ENCODE measurements around the gene ZNF600. TPM values are rescaled to one million over a fixed set of nuclear protein-coding genes. Genes with fewer than 3 reads are reported as not detected.
"Not testable (repeated sequence)": the region's sequence is repeated elsewhere in the genome, so short reads cannot be mapped to it uniquely, and the experiment has no call there.

The ZNF600 gene
- total and polyA plus RNA-seq, 2 donors from 2014 or later, result 4.1 to 9.4 TPM

DNA sequence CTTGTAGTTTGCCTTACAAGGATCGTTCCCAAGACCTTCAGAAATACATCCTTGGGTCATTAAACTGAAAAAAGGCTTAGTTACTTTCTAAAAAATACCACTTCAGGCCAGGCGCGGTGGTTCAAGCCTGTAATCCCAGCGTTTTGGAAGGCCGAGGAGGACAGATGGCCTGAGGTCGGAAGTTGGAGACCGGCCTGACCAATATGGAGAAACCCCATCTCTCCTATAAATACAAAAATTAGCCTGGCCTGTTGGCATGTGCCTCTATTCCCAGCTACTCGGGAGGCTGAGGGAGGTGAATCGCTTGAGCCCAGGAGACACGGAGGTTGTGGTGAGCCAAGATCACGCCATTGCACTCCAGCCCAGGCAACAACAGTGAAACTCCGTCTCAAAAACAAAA lies 37.1 kb upstream of the ZNF600 start:
- DNase-seq (no peak), FAIRE-seq (no peak)
- Histone ChIP-seq H3K4me3 (ENCODE audit: low read length in 3 of 3) (no peak overlapping the region), H3K9ac (ENCODE audit: low read length in 3 of 3) (no peak overlapping the region), H3K27ac (ENCODE audit: low read depth in 2 of 2, low read length in 2 of 2) (no peak overlapping the region), H3K9me3 (ENCODE audit: control insufficient read depth in 2 of 3, insufficient read depth in 1 of 3, low read length in 3 of 3) (no peaks in the 10 kb centered on the region), H3K4me1 (ENCODE audit: control insufficient read depth in 2 of 3, insufficient read depth in 2 of 3, low read depth in 1 of 3, low read length in 3 of 3) (peaks cover 0 to 3% (median 0%) of the 10 kb centered on the region in 3 donors), H3K27me3 (ENCODE audit: control insufficient read depth, insufficient read depth, low read length) (no peaks in the 10 kb centered on the region), H3K36me3 (ENCODE audit: control insufficient read depth in 2 of 3, insufficient read depth in 3 of 3, low read length in 3 of 3) (no peaks in the 10 kb centered on the region)
- intact Hi-C loops (cut with DNase I), result no loop called here
- TF ChIP-seq, protein P1, sequence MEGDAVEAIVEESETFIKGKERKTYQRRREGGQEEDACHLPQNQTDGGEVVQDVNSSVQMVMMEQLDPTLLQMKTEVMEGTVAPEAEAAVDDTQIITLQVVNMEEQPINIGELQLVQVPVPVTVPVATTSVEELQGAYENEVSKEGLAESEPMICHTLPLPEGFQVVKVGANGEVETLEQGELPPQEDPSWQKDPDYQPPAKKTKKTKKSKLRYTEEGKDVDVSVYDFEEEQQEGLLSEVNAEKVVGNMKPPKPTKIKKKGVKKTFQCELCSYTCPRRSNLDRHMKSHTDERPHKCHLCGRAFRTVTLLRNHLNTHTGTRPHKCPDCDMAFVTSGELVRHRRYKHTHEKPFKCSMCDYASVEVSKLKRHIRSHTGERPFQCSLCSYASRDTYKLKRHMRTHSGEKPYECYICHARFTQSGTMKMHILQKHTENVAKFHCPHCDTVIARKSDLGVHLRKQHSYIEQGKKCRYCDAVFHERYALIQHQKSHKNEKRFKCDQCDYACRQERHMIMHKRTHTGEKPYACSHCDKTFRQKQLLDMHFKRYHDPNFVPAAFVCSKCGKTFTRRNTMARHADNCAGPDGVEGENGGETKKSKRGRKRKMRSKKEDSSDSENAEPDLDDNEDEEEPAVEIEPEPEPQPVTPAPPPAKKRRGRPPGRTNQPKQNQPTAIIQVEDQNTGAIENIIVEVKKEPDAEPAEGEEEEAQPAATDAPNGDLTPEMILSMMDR (IDR thresholded peaks at IDR 0.05; ENCODE audit: borderline replicate concordance, extremely low read depth, insufficient read depth), result no peak

DNA sequence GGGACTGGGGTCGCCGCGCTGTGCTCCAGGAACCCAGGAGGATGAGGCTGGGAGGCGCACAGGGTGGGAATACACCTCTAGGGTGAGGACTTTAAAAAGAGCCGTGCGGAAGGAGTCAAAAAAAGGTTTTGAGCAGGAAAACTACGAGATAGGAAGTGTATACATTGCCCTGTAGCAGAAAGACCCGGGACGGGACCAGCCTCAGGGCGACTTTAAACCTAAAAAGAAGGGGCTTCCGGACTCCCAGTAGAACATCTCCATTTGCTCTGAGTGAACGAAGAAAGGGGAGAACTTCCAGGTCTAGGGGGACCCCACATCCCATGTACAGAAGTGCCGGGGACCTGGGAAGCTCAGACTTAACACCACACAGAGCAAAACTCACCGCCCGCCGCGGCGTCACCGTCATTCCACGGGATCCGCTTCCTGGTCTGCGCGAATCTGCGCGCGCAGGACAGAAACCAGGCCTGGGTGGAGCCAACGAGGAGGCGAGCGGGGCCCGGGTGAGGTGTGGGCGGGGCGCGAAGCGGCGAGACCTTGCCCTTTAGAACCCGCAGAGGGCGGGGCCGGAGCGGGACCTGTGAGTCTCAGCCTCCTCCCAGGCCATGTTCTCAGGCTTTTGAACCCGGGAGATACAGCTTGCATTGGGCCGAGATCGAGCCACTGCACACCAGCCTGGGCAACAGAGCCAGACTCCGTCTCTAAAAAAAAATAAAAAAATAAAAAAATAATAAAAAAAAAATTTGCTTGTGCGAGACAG lies 34.8 kb upstream of the ZNF600 start, which contains the start of gene ZNF28:
Gene ZNF28, minus strand, starts transcription at position 430 of the 757 bp plus-strand sequence. CDS start 3,675 bp downstream, outside the sequence.
- Histone ChIP-seq H3K9ac (ENCODE audit: low read length in 3 of 3) (peak within 1 kb of the TSS in 2 of 3 donors; percentile 57 to 73), H3K4me3 (ENCODE audit: low read length in 3 of 3) (peak within 1 kb of the TSS; percentile 71 to 82 (median 75))
- DNase-seq, result peak; percentile 53 to 92 (median 77)
- H3K4me1 ChIP-seq (ENCODE audit: control insufficient read depth in 2 of 3, insufficient read depth in 2 of 3, low read depth in 1 of 3, low read length in 3 of 3); H3K27ac ChIP-seq (ENCODE audit: low read depth in 2 of 2, low read length in 2 of 2); H3K9me3 ChIP-seq (ENCODE audit: control insufficient read depth in 2 of 3, insufficient read depth in 1 of 3, low read length in 3 of 3); H3K27me3 ChIP-seq (ENCODE audit: control insufficient read depth, insufficient read depth, low read length); H3K36me3 ChIP-seq (ENCODE audit: control insufficient read depth in 2 of 3, insufficient read depth in 3 of 3, low read length in 3 of 3); intact Hi-C loops (cut with DNase I): not testable (repeated sequence)
- peak; percentile 41 for FAIRE-seq

DNA sequence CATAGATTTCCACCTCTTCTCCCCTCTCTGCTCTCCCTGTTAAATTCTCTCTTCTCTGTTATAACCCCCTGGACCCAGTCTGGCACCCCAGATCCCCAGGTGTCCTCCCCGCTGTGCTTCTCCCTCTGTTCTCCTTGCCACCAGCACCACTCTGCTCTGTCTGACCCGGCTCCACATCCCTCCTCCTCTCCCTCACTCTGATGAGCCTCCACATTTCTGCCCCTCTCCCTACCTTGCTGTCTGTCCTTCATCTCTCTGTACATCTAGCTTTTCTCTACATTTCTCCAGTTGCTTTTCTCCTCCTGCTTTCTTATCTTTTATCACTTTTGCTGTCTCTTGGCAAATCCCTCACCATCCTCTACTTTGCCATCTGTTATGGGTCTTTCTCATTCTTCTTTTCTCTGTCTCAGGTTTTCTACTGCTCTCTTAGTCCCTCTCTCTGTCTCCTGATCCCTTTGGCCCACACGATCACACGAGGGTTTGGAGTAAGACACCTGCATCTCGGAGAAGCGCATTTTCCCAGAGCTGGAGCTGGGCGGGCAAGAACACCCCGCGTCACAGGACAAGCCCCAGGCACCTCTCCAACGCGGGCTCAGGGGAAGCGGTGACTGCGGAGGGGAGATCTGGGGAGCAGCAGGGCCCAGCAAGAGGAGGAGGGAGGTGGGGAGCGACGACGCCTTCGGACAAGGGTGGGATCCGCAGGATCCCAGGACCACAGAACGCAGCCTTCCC lies 34.0 kb upstream of the ZNF600 start:
- H3K27ac ChIP-seq (ENCODE audit: low read depth in 2 of 2, low read length in 2 of 2), result not testable (repeated sequence)

DNA sequence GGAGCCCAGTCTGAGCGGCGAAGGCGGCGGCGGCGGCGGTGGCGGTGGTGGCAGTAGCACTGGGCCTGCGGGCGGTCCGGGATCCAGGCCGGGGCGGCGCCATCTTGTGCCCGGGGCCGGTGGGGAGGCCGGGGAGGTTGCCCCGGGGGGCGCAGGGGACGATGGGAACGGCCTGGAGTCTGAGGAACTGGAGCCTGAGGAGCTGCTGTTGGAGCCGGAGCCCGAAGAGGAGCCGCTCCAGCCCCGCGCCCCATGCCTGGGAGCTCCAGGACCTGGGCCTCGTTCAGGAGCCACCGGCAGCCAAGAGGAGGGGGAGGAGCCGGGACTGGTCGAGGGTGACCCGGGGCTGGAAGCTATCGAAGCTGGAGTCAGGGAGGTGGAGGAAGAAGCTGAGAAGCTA lies 23.2 kb upstream of the ZNF600 start:
- intact Hi-C loops (cut with DNase I), result no loop called here
- FAIRE-seq (no peak), DNase-seq (no peak)
- no peaks in the 10 kb centered on the region for H3K4me1 ChIP-seq (ENCODE audit: control insufficient read depth in 2 of 3, insufficient read depth in 2 of 3, low read depth in 1 of 3, low read length in 3 of 3)
- peaks cover 0 to 8% (median 0%) of the 10 kb centered on the region in 3 donors for H3K36me3 ChIP-seq (ENCODE audit: control insufficient read depth in 2 of 3, insufficient read depth in 3 of 3, low read length in 3 of 3)
- no peaks in the 10 kb centered on the region for H3K27me3 ChIP-seq (ENCODE audit: control insufficient read depth, insufficient read depth, low read length)
- H3K4me3 ChIP-seq (ENCODE audit: low read length in 3 of 3), result no peak overlapping the region
- H3K9me3 ChIP-seq (ENCODE audit: control insufficient read depth in 2 of 3, insufficient read depth in 1 of 3, low read length in 3 of 3), result no peaks in the 10 kb centered on the region
- TF ChIP-seq, protein P1 (IDR thresholded peaks at IDR 0.05; ENCODE audit: borderline replicate concordance, extremely low read depth, insufficient read depth), result no peak
- H3K9ac ChIP-seq (ENCODE audit: low read length in 3 of 3), result no peak overlapping the region
- no peak overlapping the region for H3K27ac ChIP-seq (ENCODE audit: low read depth in 2 of 2, low read length in 2 of 2)

More for the DNA sequence above, 34.0 kb upstream of the ZNF600 start:
- intact Hi-C loops (cut with DNase I); H3K9me3 ChIP-seq (ENCODE audit: control insufficient read depth in 2 of 3, insufficient read depth in 1 of 3, low read length in 3 of 3); H3K27me3 ChIP-seq (ENCODE audit: control insufficient read depth, insufficient read depth, low read length); H3K36me3 ChIP-seq (ENCODE audit: control insufficient read depth in 2 of 3, insufficient read depth in 3 of 3, low read length in 3 of 3); FAIRE-seq; H3K4me1 ChIP-seq (ENCODE audit: control insufficient read depth in 2 of 3, insufficient read depth in 2 of 3, low read depth in 1 of 3, low read length in 3 of 3): not testable (repeated sequence)
- Histone ChIP-seq H3K9ac (ENCODE audit: low read length in 3 of 3) (peak overlapping the region in 2 of 3 donors; percentile 57 to 73), H3K4me3 (ENCODE audit: low read length in 3 of 3) (peak overlapping the region; percentile 71 to 82 (median 75))
- peak in 4 of 5 donors; percentile 21 to 80 (median 39) for DNase-seq

DNA sequence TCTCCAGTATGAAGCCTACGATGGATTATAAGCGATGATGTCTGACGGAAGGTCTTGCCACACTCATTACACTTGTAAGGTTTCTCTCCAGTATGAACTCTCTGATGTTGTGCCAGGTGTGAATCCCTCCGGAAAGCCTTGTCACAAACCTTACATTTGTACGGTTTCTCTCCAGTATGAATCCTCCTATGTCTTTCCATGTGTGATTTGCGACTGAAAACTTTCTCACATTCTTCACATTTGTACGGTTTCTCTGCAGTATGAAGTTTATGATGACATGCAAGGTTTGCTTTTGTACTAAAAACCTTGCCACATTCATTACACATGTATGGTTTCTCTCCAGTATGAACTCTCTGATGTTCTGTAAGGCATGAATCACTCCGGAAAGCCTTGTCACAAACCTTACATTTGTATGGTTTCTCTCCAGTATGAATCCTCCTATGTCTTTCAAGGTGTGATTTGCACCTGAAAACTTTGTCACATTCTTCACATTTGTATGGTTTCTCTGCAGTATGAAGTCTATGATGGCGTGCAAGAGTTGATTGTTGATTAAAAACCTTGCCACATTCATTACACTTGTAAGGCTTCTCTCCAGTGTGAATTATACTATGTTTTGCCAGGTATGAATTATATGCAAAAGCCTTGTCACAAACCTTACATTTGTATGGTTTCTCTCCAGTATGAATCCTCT lies 13.5 kb upstream of the ZNF600 start:
- H3K9ac ChIP-seq (ENCODE audit: low read length in 3 of 3); H3K4me3 ChIP-seq (ENCODE audit: low read length in 3 of 3); H3K27ac ChIP-seq (ENCODE audit: low read depth in 2 of 2, low read length in 2 of 2); intact Hi-C loops (cut with DNase I); H3K27me3 ChIP-seq (ENCODE audit: control insufficient read depth, insufficient read depth, low read length); DNase-seq; H3K4me1 ChIP-seq (ENCODE audit: control insufficient read depth in 2 of 3, insufficient read depth in 2 of 3, low read depth in 1 of 3, low read length in 3 of 3); FAIRE-seq: not testable (repeated sequence)
- Histone ChIP-seq H3K36me3 (ENCODE audit: control insufficient read depth in 2 of 3, insufficient read depth in 3 of 3, low read length in 3 of 3) (peaks cover 10 to 16% (median 13%) of the 10 kb centered on the region in 3 donors), H3K9me3 (ENCODE audit: control insufficient read depth in 2 of 3, insufficient read depth in 1 of 3, low read length in 3 of 3) (peaks cover 10 to 56% (median 27%) of the 10 kb centered on the region in 3 donors)
